GM19328 (cell line): Measurements from ENCODE around the gene IQGAP2.
"Not testable (repeated sequence)": the region's sequence is repeated elsewhere in the genome, so short reads cannot be mapped to it uniquely, and the experiment has no call there.

Source experiments
- ATAC-seq: cut with Tn5 transposase; IDR thresholded peaks from one replicate; pipeline ENCODE4 v1.9.1; 2021; ENCODE audit warnings: mild to moderate bottlenecking, moderate library complexity; ENCODE audit not compliant: unreplicated experiment

Gene IQGAP2

DNA sequence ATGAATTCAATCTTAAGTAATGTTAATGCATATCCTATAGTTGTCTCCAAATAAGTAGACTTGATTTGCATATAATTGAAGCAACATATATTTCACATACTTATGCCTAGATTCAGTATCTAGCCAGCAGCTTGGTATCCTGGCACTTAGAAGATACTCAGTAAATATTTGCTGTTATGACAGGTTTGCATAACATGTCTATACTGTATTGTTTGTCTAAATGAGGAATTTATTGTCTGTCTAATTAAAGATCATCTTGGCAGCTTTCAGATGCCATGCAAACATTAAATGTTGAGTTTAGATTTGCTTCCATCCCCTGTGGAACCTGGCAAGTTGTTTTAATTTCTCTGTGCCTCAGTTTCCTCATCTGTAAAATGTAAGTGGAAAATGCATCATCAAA, 9.4 kb downstream of the IQGAP2 start:
- ATAC-seq = no peak

GRCh38 chr5:76413746-76414145, 10.7 kb downstream of the IQGAP2 start:
- ATAC-seq = no peak

DNA sequence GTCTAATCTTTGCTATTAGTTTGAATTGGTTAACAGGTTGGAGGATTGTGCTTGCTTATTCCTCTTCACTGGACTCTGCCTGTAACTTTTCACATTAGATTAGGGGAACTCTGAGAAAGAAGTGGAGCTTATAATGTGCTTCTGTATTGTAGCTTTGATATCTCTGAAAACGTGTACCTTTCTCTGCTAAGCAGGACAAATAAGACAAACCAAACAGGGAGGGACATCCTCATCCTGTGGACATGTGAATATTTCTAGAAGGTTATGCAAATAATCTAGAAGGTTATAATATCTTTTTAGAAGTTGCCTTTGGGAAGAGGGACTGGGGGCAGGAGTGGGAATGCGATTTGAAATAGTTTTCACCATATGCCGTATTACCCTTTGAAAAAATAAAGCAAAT, 11.7 kb downstream of the IQGAP2 start:
- no peak for ATAC-seq

DNA sequence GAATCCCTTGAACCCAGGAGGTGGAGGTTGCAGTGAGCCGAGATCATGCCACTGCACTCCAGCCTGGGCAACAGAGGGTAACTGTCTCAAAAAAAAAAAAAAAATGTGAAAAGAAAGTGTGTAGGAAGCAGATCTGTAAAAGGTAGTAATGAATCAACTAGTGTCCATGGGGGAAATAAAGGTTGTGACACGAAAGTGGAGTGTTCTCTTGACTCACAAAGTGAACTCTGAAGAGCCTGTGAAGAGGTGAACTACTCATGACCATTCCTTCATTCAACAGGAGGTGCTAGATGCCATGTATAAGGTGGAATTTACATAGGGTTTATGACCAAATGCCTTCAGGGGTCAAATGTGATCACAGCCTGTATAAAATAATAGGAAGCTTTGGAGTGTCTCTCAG, 12.8 kb downstream of the IQGAP2 start:
- no peak for ATAC-seq

- ATAC-seq = no peak
Observed at GRCh38 chr5:76419597-76420298, 16.7 kb downstream of the IQGAP2 start.

- ATAC-seq = no peak
Observed at GRCh38 chr5:76422227-76422626, 19.1 kb downstream of the IQGAP2 start.

GRCh38 chr5:76422742-76423141, 19.7 kb downstream of the IQGAP2 start:
- no peak for ATAC-seq

- no peak for ATAC-seq
Observed at GRCh38 chr5:76425146-76425545, 22.1 kb downstream of the IQGAP2 start.

GRCh38 chr5:76425928-76426804, 23.1 kb downstream of the IQGAP2 start:
- no peak for ATAC-seq

DNA sequence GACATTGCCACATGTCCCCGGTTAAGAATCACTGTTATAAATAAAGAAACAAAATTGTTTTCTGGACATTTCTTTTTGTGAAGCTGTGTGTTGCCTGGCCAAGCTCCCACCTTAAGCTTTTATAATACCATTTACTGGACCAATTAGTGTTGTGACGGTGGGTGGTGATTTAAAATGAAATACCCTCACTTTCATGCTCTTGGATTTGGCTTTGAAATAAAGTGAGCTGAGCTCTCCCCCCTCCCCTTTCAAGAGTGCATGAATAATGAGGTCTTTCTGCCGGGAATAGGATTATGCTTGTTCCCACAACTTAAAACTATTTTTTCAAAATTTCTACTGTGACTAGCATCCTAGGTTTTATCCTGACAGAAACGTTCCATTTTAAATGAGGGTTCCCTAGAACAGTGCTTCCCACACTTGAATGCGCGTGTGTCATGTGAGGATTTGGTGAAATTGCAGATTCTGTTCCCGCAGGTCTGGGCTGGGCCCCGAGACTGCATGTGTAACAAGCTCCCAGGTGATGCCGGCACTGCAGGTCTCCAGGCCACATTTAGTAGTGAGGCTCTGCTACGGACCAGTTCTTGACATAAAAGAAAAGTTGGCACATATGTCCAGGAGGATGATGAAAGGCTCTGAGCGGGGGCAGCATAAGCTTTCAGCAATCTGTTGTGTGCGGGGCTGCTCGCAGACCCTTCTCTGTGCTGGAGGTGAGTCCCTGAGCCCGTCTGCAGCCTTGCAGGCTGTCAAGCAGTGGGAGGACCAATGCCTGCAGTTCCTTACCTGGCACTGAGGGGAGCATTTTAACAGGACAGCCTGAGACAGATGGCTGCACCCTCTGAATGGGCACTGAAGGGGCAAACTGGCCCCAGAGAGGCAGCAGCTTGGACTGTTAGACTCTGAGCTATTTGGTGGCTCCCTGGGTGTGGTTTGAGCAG, 24.4 kb downstream of the IQGAP2 start:
- ATAC-seq = no peak

- ATAC-seq = not testable (repeated sequence)
Observed at GRCh38 chr5:76428550-76428949, 25.5 kb downstream of the IQGAP2 start.

DNA sequence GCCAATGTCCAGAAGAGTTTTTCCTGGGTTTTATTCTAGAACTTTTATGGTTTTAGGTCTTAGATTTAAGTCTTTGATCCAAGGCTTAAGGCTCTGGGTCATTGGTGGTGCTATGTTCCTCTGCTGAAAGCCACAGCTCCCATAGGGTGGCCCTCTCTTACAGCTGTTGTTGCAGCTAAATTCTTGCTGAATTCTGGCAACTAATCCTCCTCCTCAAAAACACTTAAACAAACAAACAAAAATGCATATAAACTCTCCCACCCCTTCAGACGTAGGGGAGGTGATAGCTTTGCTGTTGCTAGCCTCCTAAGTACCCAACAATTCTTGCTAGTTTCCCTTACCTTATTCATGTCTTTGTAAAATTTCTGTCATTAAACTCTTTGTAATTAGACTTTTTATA, 30.2 kb downstream of the IQGAP2 start:
- no peak for ATAC-seq

GRCh38 chr5:76437507-76437906, 34.4 kb downstream of the IQGAP2 start:
- not testable (repeated sequence) for ATAC-seq

DNA sequence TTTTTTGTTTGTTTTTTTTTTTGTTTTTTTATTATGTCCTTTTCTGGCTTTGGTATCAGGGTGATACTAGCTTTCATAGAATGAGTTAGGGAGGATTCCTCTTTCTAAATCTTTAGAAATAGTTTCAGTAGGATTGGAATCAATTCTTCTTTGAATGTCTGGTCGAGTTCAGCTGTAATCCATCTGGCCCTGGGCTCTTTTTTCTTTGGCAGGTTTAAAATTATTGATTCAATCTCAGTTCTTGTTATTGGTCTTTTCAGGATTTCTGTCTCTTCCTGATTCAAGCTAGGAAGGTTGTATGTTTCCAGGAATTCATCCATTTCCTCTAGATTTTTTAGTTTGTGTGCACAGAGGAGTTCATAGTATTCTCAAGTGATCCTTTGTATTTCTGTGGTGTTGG, 34.9 kb downstream of the IQGAP2 start:
- ATAC-seq = no peak

DNA sequence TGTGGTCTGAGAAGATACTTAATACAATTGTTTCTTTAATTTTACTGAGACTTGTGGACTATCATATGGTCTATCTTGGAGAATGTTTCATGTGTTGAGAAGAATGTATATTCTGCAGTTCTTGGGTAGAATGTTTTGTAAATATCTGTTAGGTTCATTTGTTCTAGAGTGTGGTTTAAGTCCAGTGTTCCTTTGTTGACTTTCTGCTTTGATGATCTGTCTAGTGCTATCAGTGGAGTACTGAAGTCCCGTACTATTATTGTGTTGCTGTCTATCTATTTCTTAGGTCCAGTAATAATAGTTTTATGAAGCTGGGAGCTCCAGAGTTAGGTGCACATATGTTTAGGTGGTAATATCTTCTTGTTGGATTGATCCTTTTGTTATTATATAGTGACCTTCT, 36.1 kb downstream of the IQGAP2 start:
- ATAC-seq = no peak

GRCh38 chr5:76439929-76440328, 36.8 kb downstream of the IQGAP2 start:
- no peak for ATAC-seq

GRCh38 chr5:76441101-76441500, 38.0 kb downstream of the IQGAP2 start:
- ATAC-seq = no peak

- ATAC-seq = no peak
Observed at GRCh38 chr5:76441890-76442673, 39.0 kb downstream of the IQGAP2 start.

DNA sequence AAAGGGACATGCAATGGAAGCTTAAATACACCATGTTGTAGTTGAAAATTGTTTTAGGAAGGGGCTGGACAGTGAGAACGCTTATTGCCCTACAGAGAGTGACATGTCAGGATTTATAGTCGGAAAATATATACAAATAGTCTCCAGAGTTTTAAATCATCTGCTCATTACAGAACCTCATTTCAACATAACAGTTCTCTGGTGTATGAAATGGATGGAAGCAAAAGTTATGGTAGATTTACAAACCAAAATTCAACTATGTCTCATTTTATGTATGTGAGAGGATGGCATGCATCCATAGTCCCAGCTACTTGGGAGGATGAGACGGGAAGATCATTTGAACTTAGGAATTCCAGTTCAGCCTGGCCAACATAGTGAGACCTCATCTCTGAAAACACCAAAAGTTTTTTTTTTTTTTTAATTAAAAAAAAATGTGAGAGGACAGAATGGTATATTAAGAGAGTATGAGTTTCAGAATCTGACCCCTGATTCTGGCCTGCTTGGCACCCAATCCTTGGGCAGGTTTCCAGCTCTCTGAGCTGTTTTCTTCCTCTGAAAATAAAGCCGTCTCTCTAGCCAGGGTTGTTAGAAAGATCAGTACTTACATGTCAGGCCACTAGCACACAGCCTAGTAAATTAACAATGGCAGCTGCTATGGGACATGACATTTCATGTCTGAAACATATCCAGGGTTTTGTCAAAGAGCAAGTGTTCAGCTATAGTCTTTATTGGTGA, 40.1 kb downstream of the IQGAP2 start:
- ATAC-seq = no peak

- ATAC-seq = no peak
Observed at GRCh38 chr5:76445063-76445462, 42.0 kb downstream of the IQGAP2 start.
